AG09309 (cell line): ENCODE measurements around the gene CYP20A1.
"Not testable (repeated sequence)": the region's sequence is repeated elsewhere in the genome, so short reads cannot be mapped to it uniquely, and the experiment has no call there.

Experiments used
- DNase-seq: peaks from one replicate; pipeline ENCODE4 v3.0.0-alpha.2; 2010; ENCODE audit warnings: low read depth
- H3K4me3 ChIP-seq: 2 replicates; pipeline ENCODE4 v1.5.1; 2011; ENCODE audit warnings: mild to moderate bottlenecking, low read depth, low read length, moderate library complexity; ENCODE audit not compliant: control insufficient read depth
- TF ChIP-seq, protein P1 (sequence below): IDR thresholded peaks from 2 replicates; pipeline ENCODE4 v1.5.1; 2011; ENCODE audit warnings: mild to moderate bottlenecking, low read depth, low read length, inconsistent platforms; ENCODE audit not compliant: insufficient read depth, control insufficient read depth; ENCODE audit errors: missing control alignments

The CYP20A1 gene

DNA sequence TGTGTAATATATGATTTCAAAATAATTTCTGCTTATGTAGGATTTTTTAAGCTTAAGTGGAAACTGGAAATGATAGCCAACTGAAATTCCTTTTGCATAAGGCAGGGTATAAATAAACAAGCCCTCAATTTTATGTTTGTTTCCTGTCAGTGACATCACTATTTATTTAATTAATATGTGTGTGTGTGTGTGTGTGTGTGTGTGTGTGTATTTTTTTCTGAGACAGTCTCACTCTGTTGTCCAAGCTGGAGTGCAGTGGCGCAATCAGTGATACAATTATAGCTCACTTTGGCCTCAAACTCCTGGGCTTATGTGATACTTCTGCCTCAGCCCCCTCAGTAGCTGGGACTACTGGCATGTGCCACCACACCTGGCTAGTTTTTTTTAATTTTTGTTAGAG lies 29.3 kb upstream of the CYP20A1 start:
- TF ChIP-seq, protein P1, sequence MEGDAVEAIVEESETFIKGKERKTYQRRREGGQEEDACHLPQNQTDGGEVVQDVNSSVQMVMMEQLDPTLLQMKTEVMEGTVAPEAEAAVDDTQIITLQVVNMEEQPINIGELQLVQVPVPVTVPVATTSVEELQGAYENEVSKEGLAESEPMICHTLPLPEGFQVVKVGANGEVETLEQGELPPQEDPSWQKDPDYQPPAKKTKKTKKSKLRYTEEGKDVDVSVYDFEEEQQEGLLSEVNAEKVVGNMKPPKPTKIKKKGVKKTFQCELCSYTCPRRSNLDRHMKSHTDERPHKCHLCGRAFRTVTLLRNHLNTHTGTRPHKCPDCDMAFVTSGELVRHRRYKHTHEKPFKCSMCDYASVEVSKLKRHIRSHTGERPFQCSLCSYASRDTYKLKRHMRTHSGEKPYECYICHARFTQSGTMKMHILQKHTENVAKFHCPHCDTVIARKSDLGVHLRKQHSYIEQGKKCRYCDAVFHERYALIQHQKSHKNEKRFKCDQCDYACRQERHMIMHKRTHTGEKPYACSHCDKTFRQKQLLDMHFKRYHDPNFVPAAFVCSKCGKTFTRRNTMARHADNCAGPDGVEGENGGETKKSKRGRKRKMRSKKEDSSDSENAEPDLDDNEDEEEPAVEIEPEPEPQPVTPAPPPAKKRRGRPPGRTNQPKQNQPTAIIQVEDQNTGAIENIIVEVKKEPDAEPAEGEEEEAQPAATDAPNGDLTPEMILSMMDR: no peak
- no peak overlapping the region for H3K4me3 ChIP-seq
- no peak for DNase-seq

DNA sequence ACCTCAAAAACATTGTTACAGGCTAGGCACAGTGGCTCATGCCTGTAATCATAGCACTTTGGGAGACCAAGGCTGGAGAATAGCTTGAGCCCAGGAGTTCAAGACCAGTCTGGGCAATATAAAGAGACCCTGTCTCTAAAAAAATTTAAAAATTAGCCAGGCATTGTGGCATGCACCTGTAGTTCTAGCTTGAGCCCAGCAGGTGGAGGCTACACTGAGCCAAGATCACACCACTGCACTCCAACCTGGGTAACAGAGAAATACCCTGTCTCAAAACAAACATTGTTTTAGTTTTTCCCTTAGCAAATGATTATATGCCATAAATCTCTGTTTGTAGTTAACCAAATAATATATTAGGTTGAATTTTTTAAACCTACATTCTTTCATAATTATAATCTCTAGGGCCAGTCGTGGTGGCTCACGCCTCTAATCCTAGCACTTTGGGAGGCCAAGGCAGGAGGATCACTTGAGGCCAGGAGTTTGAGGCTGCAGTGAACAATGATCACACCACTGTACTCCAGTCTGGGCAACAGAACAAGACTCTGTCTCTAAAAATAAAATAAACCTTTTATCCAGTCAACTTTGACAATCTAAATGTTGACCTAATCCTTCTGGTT lies 13.3 kb upstream of the CYP20A1 start:
- no peak for DNase-seq
- H3K4me3 ChIP-seq: no peak overlapping the region
- TF ChIP-seq, protein P1: peak; percentile 67

DNA sequence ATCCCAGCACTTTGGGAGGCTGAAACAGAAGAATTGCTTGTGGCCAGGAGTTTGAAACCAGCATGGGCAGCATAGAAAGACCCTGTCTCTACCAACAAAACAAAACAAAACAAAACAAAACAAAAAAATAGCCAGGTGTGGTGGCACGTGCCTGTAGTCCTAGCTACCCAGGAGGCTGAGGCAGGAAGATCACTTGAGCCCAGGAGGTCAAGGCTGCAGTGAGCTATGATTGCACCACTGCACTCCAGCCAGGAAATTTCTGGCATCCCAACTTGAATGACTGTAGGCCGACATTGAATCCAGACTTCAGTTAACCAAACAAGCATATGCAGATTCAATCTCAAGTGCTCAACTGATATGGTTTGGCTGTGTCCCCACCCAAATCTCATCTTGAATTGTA lies 9.1 kb upstream of the CYP20A1 start:
- not testable (repeated sequence) for H3K4me3 ChIP-seq, DNase-seq

DNA sequence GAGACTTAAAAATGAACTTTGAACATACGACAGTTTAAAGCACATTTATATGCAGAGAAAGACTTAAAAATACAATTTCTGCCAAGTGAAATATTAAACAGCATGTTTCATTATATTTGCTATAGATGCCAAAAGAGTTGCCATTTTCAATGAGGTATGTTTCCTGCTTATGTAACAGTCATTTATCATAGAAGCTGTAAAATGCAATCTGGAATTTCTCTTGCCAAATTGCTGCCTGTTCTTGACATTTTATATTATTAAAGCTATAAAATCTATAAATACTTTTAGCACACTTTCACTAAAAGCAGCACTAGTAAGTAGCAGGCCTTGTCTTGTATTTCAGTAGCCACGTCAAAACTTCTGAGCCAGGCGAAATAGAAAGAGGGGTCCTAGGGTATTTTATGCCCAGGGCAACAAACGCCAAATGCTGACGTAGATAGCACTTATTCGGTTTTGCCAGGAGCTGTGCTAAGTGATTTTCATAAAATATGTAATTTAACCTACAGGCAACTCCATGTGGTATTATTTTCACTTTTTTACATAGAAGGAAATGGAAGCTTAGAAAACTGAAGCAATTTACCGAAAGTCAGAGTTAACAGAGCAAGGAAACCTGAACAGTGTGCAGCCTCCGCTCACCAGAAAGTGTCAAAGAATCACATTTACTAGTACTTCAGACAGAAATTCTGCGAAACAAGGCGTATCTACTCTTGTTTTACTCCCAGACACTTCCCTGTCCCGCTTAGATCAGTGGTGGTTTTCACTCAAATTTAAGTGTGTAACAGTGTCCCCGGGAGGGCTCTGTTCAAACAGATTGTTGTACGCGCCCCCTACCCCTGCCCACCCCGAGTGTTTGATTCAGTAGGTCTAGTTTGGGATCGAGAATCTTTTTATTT lies 1.2 kb upstream of the CYP20A1 start:
- TF ChIP-seq, protein P1: no peak
- no peak overlapping the region; the same call in 1 of the 2 replicates for H3K4me3 ChIP-seq
- DNase-seq: no peak

DNA sequence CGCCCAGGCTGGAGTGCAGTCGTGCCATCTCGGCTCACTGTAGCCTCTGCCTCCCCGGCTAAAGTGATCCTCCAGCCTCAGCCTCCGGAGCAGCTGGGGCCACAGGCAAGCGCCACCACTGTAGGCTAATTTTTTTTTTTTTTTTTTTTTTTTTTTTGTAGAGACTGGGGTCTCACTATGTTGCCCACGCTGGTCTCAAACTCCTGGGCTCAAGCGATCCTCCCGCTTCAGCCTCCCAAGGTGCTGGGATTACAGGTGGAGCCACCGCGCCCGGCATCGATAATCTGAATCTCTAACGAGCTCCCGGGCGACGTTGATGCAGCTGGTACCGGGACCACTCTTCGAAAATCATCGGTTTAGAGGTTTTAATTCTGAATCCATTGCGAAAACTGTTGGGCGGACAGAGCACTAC lies 520 bp upstream of the CYP20A1 start:
- H3K4me3 ChIP-seq: peak overlapping the region; percentile 92
- no peak for DNase-seq
- TF ChIP-seq, protein P1: no peak

DNA sequence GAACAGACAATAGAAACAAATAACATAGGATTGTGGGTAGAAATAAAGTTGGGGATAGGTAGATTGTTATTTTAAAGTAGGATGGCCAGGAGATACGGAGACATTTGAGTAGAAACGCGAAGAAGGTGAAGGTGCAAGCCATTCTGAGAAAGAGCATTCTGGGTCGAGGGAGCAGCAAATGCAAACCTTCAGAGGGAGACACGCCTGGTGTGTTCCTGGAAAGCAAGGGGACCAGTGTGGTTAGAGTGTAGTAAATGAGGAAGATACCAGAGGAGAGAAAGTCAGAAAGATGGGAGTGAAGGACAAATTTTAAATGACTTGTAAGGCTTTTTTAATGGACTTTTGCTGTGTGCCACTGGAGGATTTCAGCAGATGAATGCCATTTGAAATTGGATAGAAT lies 1.7 kb downstream of the CYP20A1 start:
- TF ChIP-seq, protein P1: no peak
- H3K4me3 ChIP-seq: no peak overlapping the region
- no peak for DNase-seq

DNA sequence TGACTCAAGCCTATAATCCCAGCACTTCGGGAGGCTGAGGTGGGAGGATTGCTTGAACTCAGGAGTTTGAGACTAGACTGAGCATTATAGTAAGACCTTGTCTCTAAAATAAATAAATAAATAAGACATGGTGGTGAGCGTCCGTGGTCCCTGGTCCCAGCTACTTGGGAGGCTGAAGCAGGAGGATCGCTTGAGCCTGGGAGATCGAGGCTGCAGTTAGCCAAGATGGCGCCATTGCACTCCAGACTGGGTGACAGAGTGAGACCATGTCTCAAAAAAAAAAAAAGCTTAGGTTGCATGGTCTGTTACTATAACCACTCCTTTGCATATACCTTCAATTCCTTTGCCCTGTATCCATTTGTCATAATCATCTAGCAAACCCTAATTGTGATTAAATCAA lies 3.7 kb downstream of the CYP20A1 start:
- DNase-seq: no peak
- TF ChIP-seq, protein P1: no peak
- no peak overlapping the region for H3K4me3 ChIP-seq
